ENCODE data around the gene FRMD4A.
A peak's percentile ranks its signal among the peaks of the same experiment; 100 is the strongest.

FRMD4A gene

GRCh38 chr10:13658871-13659685 lies 671.6 kb downstream of the FRMD4A start:
- peak in 1 of 2 donors; percentile 33 for DNase-seq

GRCh38 chr10:13658264-13658663 lies 672.5 kb downstream of the FRMD4A start:
- DNase-seq, result no peak

DNA sequence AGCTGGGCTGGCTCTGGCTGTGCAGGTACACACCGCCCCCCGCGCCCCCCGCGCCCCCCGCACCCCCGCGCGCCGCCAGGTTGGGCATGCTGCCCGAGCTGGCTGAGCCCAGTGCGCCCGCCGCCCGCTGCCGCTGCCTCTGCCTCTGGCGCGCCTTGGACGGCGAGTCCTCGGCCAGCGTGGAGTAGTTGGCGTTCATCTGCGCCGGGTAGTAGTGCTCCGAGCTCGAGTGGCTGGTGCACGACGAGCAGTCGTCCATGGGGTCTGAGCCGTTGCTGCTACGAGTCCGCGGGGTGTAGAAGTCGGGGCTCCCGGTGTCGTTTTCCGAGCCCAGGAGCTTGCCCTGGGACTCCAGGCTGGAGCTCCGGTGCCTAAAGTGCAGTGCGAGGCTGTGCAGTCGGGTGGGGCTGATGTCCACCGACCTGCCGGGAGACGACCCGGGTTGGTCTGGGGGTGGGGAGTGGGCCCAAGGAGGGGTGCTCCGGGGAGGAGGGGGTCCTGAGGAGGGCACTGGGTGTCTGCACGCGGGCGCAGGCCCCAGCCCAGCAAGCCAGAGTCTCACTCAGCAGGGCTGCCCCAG lies 673.5 kb downstream of the FRMD4A start:
- DNase-seq, result no peak

- no peak for DNase-seq
Measured at GRCh38 chr10:13656337-13657100, 674.2 kb downstream of the FRMD4A start.

GRCh38 chr10:13654846-13655245 lies 675.9 kb downstream of the FRMD4A start:
- DNase-seq, result no peak

GRCh38 chr10:13654118-13654830 lies 676.5 kb downstream of the FRMD4A start:
- DNase-seq, result no peak

GRCh38 chr10:13652860-13653259 lies 677.9 kb downstream of the FRMD4A start:
- no peak for DNase-seq

- no peak for DNase-seq
Measured at GRCh38 chr10:13651969-13652720, 678.6 kb downstream of the FRMD4A start.

GRCh38 chr10:13650961-13651360 lies 679.8 kb downstream of the FRMD4A start:
- DNase-seq, result no peak

GRCh38 chr10:13649844-13650520 lies 680.7 kb downstream of the FRMD4A start:
- DNase-seq, result no peak

- DNase-seq, result no peak
Measured at GRCh38 chr10:13648425-13648824, 682.3 kb downstream of the FRMD4A start.

- no peak for DNase-seq
Measured at GRCh38 chr10:13644866-13645265, 685.9 kb downstream of the FRMD4A start.

DNA sequence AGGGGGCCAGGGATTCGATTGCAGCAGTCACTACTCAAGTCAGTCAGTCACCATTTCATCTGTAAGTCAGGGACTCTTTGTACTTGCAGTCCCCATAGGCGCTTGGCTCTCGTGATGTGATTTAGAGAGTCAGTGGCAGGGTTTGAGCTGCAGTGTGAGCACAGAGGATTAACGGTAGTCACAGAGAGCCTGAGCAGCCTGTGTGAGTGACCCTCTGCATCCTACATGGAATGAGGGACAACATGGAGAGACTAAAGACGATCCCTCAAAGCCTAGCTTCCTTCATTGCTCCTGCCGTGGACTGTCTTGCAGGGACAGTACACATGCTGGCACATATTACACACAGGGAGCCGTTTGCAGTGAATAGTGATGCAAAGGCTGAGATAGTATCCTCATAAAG lies 687.7 kb downstream of the FRMD4A start:
- DNase-seq, result no peak

- DNase-seq, result no peak
Measured at GRCh38 chr10:13642293-13642692, 688.4 kb downstream of the FRMD4A start.

DNA sequence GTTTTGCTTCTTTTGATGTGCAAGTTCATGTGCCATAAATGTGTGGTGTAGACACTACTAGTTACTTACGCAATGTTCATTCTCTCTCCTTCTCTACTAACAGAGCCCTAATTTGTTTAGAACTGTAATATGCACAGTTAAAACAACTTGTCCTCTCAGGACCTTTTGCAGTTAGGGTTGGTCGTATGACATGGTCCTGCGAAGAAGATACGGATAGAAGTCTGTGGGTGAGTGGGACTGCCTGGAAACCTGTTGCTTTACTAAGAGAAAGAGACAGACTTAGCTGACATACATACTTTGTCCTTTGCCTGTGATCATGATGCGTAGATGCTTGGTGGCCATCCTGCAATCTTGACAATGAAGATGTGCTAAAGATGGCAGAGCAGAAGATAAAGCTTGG lies 692.8 kb downstream of the FRMD4A start:
- no peak for DNase-seq

DNA sequence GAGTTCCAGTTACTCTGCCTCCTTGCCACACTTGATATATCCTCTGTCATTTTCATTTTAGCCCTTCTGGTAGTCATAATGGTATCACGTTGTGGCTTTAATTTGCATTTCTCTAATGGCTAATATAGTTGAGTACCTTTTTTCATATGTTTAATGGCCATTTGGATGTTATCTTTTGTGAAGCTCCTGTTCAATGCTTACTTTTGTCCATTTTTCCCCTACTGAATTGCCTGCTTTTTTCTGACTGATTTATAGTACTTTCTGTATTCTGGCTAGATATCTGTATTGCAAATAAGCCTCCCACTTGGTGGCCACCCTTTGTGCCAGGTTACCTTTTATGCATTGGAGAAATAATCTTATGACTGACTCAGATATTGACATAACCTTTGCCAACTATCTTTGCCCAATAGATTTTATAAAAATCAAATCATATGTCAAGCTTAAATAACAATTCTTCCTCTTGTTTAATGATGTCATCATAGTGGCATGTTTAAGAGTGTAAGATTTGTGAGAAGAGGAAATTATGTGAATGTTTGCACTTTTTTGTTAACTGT lies 693.3 kb downstream of the FRMD4A start:
- DNase-seq, result no peak

- DNase-seq, result no peak
Measured at GRCh38 chr10:13636776-13637175, 693.9 kb downstream of the FRMD4A start.

DNA sequence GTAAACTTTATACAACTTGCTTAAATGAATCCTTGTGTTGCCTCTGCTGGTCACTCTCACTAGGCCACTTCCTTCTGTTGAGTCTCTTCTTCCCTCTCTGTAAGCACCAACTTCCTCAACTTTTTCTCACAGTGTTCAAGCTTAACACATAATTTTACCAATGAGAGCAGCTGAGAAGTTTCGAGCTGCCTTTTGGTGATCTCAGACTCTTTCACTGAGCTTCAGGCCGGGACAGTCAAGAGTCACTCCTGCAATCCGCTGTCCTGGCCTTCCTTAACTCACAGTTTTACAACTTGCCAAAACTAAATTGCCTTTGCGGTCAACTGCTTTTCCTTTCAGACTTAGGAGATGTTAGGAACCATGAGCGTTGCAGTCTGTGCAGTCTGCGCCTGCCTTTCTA lies 696.5 kb downstream of the FRMD4A start:
- peak; percentile 5 to 33 for DNase-seq

DNA sequence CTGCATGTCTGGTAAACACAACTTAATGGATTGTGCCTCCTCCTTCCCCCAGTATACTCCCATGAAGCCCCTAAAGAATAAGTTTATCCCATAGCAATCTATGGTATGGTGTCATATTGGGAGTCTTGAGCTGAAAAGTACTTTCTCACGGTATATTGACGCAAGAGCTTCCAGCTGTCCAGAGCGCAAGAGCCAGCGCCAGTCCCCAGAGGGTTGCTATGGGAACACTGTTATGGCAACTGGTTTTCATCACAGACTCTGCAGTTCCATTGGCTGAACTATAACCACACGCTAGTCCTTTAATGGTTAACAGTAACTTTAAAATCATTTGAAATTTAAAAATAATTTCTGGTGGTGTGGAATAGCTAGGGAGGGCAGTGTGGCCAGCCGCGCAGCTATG lies 697.0 kb downstream of the FRMD4A start:
- DNase-seq, result peak in 1 of 2 donors; percentile 22

GRCh38 chr10:13632884-13633440 lies 697.8 kb downstream of the FRMD4A start:
- peak in 1 of 2 donors; percentile 7 for DNase-seq

DNA sequence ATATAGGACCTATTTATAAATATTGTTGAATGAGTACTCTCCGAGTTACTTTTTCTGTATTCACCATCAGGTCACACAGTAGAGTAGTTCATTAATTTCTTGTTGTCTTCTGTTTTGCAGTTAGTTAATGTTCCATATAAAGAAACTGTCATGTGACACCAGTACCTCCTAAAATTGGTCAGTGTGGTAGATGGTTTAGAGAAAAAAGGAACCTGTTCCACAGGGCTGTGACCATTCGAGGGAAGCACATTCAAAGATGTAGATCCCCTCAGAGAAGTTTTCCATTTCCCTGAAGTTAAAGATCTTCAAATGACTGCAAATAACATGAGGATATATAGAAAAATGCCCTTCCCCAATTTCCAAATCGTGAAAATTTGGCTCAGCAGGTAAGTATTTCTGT lies 698.3 kb downstream of the FRMD4A start:
- no peak for DNase-seq
